AG20443 (cell line): ENCODE measurements around the gene SORCS2.

Experiments used
- DNase-seq: peaks from one replicate; pipeline ENCODE4 v3.0.0; 2012; ENCODE audit warnings: low spot score, mixed read lengths

SORCS2 gene

DNA sequence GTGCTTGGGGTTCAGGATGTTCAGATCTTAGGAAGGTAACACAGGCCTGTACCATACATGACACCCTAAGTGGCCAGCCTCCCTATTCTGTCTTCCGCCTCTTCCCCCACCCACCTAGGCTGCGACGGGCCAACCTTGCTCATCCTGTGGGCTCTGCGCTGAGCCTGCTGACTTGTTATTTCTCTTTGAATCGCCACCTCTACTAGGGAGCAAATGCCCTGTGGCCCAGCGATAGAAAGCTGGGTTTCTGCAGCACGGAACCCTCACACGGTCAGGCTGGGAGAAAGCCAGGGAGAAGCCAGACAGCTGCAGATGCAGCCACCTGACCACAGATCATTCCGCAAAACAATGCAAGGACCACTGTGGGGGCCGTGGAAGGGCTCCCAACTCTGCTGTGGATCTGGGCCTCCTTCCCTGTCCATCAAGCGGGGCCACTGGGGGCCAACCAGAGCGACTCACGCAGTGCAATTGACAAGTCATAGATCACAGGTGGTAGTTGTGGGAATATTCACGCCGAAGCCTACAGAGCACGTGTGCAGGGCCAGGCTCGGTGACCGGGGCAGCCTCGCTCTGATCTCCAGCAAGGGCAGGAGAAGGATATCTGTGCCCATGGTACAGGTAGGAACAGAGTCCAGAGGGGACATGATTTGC lies 519.8 kb downstream of the SORCS2 start:
- DNase-seq, result no peak

DNA sequence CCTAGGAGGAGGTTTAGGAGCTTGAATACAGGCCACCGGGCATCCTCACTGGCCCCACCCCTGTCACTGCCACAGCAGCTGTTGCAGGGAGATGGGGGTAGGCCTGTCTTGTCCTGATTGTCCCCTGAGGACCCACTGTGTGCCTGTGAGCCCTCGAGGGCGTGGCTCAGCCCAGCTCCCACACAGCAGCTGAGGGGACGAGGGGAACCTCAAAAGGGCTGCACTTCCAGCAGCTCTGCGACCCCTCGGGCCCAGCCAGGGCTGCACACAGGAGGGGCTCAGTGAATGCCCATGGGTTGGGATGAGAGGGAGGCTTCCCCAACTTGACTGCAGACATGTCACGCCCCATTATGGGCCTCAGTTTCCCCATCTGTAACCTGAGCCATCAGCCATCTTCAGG lies 521.4 kb downstream of the SORCS2 start:
- no peak for DNase-seq

GRCh38 chr4:7714176-7714575 lies 521.8 kb downstream of the SORCS2 start:
- no peak for DNase-seq

GRCh38 chr4:7714738-7715137 lies 522.4 kb downstream of the SORCS2 start:
- DNase-seq, result no peak

GRCh38 chr4:7715271-7716009 lies 523.1 kb downstream of the SORCS2 start:
- no peak for DNase-seq

DNA sequence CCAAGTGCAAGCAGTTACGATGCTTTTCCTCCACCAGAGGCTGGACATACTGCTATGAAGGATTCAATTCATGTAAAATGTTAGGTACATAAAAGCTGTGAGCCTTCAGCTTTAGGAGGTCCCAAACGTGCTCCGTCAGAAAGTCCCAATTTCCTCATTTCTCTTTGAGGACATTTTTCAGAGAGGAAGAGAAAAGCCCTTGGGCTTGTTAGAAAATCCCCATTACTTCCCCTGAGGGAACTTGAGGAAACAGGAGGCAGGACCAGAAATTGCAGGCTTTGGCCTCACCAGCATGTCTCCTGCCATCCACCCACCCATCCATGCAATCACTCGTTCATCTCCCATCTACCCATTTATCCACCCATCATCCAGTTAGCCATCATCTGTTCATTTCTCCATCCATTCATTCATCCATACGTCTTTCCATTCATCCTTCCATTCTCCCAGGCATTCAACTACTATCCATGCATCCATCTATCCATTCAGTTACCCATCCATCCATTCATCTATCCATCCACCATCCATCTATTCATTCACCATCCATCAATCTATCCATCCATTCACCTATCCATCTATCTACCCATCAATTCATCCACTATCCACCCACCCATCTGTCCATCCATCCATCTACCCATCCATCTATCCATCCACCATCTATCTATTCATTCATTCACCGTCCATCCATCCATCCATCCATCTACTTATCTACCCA lies 523.8 kb downstream of the SORCS2 start:
- DNase-seq, result no peak

DNA sequence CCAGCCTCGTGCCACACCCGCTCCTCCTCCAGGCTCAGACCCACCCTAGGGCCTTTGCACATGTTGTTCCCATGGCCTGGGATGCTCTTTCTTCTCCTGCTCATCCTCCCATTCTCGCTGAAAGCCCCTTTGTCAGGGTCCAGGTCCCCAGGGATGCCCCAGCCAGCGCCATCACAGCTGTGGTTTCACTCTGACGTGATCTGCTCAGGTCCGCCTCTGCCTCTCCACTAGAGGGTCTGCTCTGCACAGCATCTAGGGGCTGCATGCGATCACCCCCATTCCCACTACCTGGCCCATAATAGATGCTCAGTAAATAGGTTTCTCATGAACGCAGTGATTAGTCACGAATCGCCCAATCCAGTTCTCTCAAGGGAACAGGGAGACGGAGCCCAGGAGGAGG lies 524.8 kb downstream of the SORCS2 start:
- DNase-seq, result no peak

DNA sequence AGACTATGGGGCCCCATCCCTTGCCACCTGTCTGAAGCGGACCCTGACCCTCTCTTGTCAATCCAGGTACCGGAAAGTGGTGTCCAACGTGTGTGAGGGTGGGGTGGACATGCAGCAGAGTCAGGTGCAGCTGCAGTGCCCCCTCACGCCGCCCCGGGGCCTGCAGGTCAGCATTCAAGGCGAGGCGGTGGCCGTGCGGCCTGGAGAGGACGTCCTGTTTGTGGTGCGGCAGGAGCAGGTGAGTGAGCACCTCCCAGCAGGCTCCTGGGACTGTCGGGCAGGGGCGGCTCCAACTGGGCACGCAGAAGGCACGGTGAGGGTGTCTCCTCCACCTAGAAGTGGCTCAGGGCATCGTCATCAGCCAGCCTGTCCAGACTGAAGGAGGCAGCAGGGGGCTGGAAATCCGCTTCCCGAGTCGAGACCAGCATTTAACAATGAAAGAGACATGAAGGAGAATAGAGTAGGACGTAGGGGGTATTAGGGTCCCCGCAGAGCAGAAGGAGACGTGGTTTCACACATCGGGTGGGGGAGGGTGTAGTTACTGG lies 525.7 kb downstream of the SORCS2 start:
- DNase-seq, result no peak

GRCh38 chr4:7719354-7720174 lies 527.2 kb downstream of the SORCS2 start:
- peak; percentile 92 for DNase-seq

DNA sequence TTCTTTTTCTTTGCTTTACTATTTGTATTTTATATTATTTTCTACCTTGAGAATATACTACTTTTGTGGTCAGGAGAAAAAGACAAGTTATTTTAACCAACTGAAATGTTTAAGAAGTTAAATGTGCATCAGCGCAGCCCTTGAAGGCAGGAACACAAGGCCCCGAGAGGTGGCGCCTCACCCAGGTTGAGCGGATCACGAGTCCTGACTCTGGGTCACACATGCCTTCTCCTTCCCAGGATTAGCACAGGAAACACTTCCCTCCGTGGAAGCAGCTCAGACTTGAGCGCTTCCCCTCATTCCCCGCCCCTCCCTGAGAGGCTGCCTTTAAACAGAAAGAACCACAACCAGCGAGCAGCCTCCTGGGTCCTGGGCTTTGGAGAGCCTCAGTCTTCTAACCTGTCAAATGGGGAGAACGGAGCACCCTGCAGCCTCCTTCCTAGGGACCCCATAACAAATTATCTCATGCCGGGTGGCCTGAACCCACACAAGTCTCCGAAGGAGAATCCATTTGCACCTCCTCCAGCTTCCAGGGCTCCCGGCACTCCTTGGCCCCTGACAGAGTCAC lies 529.7 kb downstream of the SORCS2 start:
- DNase-seq, result no peak

GRCh38 chr4:7722766-7723387 lies 530.5 kb downstream of the SORCS2 start:
- DNase-seq, result no peak

- DNase-seq, result no peak
Measured at GRCh38 chr4:7723625-7724024, 531.3 kb downstream of the SORCS2 start.

DNA sequence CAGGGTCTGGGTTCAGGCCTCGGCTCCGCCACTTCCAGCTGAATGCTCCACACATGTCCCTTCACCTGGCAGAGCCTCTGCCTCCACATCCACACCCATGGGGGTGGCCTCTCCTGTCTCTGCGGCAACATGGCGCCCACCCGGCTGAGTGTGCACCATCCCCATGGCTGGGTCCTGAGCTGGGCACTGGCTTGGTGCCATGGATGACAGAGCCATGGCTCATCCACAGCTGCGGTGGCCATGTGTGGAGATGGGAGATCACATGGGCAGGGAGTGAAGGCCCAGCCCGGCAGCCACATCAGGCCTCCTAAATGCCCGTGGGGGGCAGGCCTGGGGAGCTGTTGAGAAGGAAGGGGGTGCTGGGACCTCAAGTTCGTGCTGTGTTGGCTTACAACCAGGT lies 533.6 kb downstream of the SORCS2 start:
- peak; percentile 79 for DNase-seq

GRCh38 chr4:7726665-7727413 lies 534.5 kb downstream of the SORCS2 start:
- DNase-seq, result no peak

DNA sequence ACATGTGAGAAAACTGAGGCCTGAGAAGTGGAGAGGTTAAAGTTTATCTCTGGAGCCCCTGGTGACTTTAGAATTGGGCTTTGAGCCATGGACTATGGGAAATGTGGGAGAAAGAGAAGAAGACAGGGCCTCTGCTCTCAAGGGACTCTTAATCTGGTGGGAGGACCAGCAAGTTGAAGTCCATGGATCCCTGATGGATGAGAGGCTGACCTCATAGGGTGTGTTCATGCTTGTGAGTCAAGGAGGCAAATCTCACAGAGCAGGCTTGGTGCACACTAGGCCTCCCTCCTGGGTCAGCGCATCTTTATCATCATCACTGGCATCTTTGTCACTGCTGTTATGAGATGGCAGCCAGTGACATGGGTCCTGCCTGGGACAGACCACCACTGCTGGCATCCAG lies 535.4 kb downstream of the SORCS2 start:
- peak; percentile 49 for DNase-seq

- DNase-seq, result no peak
Measured at GRCh38 chr4:7731437-7731836, 539.1 kb downstream of the SORCS2 start.

DNA sequence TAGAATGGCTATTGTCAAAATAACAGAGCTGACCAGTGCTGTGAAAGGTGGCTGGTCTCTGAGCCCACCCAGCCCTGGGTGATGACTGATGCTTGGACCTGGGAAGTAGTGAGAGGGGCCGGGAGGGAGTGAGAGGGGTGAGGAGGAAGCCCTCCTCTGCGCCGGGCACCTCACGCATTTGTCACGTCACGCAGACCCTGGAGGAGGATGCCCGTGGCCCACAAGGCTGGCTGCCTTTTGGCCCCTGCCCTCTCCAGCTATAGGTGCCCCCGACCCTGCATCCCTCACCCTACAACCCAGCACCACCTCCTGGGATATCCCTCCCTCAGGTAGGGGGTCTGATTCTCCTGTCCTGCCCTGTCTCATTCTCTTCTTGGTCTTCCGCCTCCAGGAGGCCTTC lies 539.9 kb downstream of the SORCS2 start:
- DNase-seq, result no peak

- no peak for DNase-seq
Measured at GRCh38 chr4:7733201-7733600, 540.9 kb downstream of the SORCS2 start.

DNA sequence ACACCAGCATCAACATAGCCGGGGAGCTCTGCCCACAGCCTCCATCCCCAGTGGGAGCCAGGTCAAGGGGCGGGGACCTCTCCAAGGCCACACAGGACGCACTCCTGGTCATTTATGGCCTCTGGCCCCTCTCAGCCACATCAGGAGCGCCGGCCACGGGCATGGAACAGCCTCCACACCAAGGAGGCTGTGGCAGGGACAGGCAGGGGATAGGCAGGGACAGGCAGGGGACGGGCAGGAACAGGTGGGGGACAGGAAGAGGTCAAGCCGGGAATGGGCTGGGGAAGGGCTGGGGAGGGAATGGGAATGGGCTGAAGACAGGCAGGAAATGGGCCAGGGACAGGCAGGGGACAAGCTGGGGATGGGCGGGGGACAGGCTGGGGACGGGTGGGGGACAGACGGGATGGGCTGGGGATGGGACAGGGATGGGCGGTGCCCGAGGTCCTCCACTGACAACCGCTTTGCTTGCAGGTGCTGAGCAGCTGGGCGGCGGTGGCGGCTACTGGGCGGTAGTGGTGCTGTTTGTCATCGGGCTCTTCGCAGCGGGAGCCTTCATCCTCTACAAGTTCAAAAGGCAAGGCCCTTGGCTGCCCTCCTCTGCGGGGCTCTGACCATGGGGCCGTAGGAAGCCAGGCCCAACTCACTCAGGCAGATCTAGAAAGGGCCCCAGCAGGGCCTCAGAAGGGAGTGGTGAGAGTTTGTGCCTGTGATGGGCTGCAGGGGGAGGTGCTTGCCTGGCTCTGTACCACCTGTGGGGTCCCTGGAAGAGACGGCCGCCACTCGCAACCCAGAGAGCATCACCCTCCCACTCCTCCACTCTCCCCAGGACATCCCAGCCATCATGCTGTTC lies 541.7 kb downstream of the SORCS2 start:
- DNase-seq, result no peak
